HepG2 (cell line): ENCODE measurements around the gene ZCCHC3. TPM values are rescaled to one million over a fixed set of nuclear protein-coding genes. Genes with fewer than 3 reads are reported as not detected.
A peak's percentile ranks its signal among the peaks of the same experiment; 100 is the strongest.

Experiments
- ATF6 ChIP-seq: sonication (generic); formaldehyde crosslinking; conservative IDR thresholded peaks from 2 replicates; pipeline ENCODE4 v1.4.0; 2020; ENCODE audit warnings: missing genetic modification reagents
- CCDC6 ChIP-seq: sonication (generic); formaldehyde crosslinking; IDR thresholded peaks from 2 replicates; pipeline ENCODE4 v1.8.1; 2022; ENCODE audit warnings: mild to moderate bottlenecking, missing genetic modification reagents, moderate library complexity
- DMAP1 ChIP-seq: IDR thresholded peaks from 2 replicates; pipeline ENCODE4 v1.6.1; 2016
- FOSL1 ChIP-seq: sonication (generic); formaldehyde crosslinking; IDR thresholded peaks from 2 replicates; pipeline ENCODE4 v1.9.0; 2021; ENCODE audit warnings: missing genetic modification reagents, borderline replicate concordance
- HNF4A ChIP-seq: sonication (generic); formaldehyde crosslinking; IDR thresholded peaks from 2 replicates; pipeline ENCODE4 v1.4.0; 2020; ENCODE audit warnings: missing genetic modification reagents
- ISX ChIP-seq: sonication (generic); formaldehyde crosslinking; conservative IDR thresholded peaks from 2 replicates; pipeline ENCODE4 v1.5.0; 2020; ENCODE audit warnings: missing genetic modification reagents
- JUND ChIP-seq: sonication (generic); formaldehyde crosslinking; IDR thresholded peaks from 2 replicates; pipeline ENCODE4 v1.8.0; 2022; ENCODE audit warnings: mild to moderate bottlenecking, missing genetic modification reagents
- KDM2A ChIP-seq: sonication (generic); formaldehyde crosslinking; IDR thresholded peaks from 2 replicates; pipeline ENCODE4 v1.4.0; 2020; ENCODE audit warnings: low read depth, missing genetic modification reagents, borderline replicate concordance
- LRRFIP1 ChIP-seq: sonication (generic); formaldehyde crosslinking; conservative IDR thresholded peaks from 2 replicates; pipeline ENCODE4 v1.4.0; 2020; ENCODE audit warnings: missing genetic modification reagents
- MAZ ChIP-seq, 2 experiments: sonication (generic) in 1 of 2; formaldehyde crosslinking in 1 of 2; IDR thresholded peaks; 2 replicates each; pipeline versions ENCODE4 v1.5.0 to v1.6.1; 2012 to 2020; ENCODE audit warnings: low read depth in 2 of 2, mild to moderate bottlenecking in 2 of 2, borderline replicate concordance in 1 of 2, improper control_type of control experiment in 1 of 2, low read length in 1 of 2, missing genetic modification reagents in 1 of 2, moderate library complexity in 1 of 2
- PAWR ChIP-seq: sonication (generic); formaldehyde crosslinking; IDR thresholded peaks from 2 replicates; pipeline ENCODE4 v1.4.0; 2020; ENCODE audit warnings: missing genetic modification reagents, mild to moderate bottlenecking, borderline replicate concordance
- SIX4 ChIP-seq: sonication (generic); formaldehyde crosslinking; IDR thresholded peaks from 2 replicates; pipeline ENCODE4 v1.4.0; 2020; ENCODE audit warnings: missing genetic modification reagents
- SMC3 ChIP-seq: IDR thresholded peaks from 2 replicates; pipeline ENCODE4 v1.6.1; 2011; ENCODE audit warnings: low read length, improper control_type of control experiment
- TAF1 ChIP-seq: sonication (generic); formaldehyde crosslinking; IDR thresholded peaks from 2 replicates; pipeline ENCODE4 v1.4.0; 2020; ENCODE audit warnings: missing genetic modification reagents
- ZFP82 ChIP-seq: sonication (generic); formaldehyde crosslinking; IDR thresholded peaks from 2 replicates; pipeline ENCODE4 v1.5.1; 2020; ENCODE audit warnings: mild to moderate bottlenecking, missing genetic modification reagents, borderline replicate concordance
- ZMAT3 ChIP-seq: sonication (generic); formaldehyde crosslinking; conservative IDR thresholded peaks from 2 replicates; pipeline ENCODE4 v1.7.0; 2021; ENCODE audit warnings: missing genetic modification reagents
- ZMAT5 ChIP-seq: sonication (generic); formaldehyde crosslinking; IDR thresholded peaks from 2 replicates; pipeline ENCODE4 v1.5.0; 2020; ENCODE audit warnings: mild to moderate bottlenecking, low read depth, missing genetic modification reagents, borderline replicate concordance
- ZMYM2 ChIP-seq: sonication (generic); formaldehyde crosslinking; IDR thresholded peaks from 2 replicates; pipeline ENCODE4 v1.8.0; 2022; ENCODE audit warnings: mild to moderate bottlenecking, missing genetic modification reagents
- ZNF30 ChIP-seq: sonication (generic); formaldehyde crosslinking; IDR thresholded peaks from 2 replicates; pipeline ENCODE4 v1.5.0; 2020; ENCODE audit warnings: mild to moderate bottlenecking, missing genetic modification reagents
- ZNF513 ChIP-seq: sonication (generic); formaldehyde crosslinking; conservative IDR thresholded peaks from 2 replicates; pipeline ENCODE4 v1.5.0; 2020; ENCODE audit warnings: missing genetic modification reagents
- ZNF569 ChIP-seq: sonication (generic); formaldehyde crosslinking; IDR thresholded peaks from 2 replicates; pipeline ENCODE4 v1.5.0; 2020; ENCODE audit warnings: mild to moderate bottlenecking, missing genetic modification reagents, moderate library complexity, borderline replicate concordance
- ZNF775 ChIP-seq: sonication (generic); formaldehyde crosslinking; IDR thresholded peaks from 2 replicates; pipeline ENCODE4 v1.4.0; 2020; ENCODE audit warnings: missing genetic modification reagents, mild to moderate bottlenecking, moderate library complexity, borderline replicate concordance
- polyA plus RNA-seq, 8 experiments: library from polyadenylated mRNA; depleted of rRNA in 3 of 8; stranded (reverse) in 7 of 8; unstranded in 1 of 8; fragments of >200 nt; fragmentation: Illumina TruSeq in 4 of 8; extraction: Trizol in 4 of 8; gene quantifications; 2 replicates each; pipeline versions ENCODE4 v1.2.1 to v1.2.3, GENCODE V29; 2011 to 2016; ENCODE audit warnings: low read depth in 4 of 8, missing spikeins in 1 of 8, mixed read lengths in 1 of 8; ENCODE audit not compliant: insufficient read depth in 1 of 8
- total RNA-seq, 5 experiments: library from RNA; depleted of rRNA; stranded (reverse); fragments of >200 nt; fragmentation: Illumina TruSeq; extraction: Trizol; gene quantifications; 2 replicates each; pipeline ENCODE4 v1.2.3, GENCODE V29; 2016; ENCODE audit warnings: low read depth in 1 of 5

The ZCCHC3 gene
- total and polyA plus RNA-seq, 2 of the 13 experiments (the other 11 are each of a cell fraction or from before 2014, with no cell fraction given) = 46.6 to 63.0 TPM

- TF ChIP-seq LRRFIP1 (CRISPR knock-in tag) = peak; percentile 49; the same call in 1 of the 2 replicates
- peak; percentile 57; the same call in 1 of the 2 replicates for TF ChIP-seq SMC3
- peak; percentile 87 for TF ChIP-seq ZNF30 (CRISPR knock-in tag)
- no peak for TF ChIP-seq ZMAT5 (CRISPR knock-in tag)
- TF ChIP-seq ZNF569 (CRISPR knock-in tag) = 0 out of 2 replicates have a peak, but pooled peaks have one; percentile 37
- no peak for TF ChIP-seq ZNF513 (CRISPR knock-in tag)
- TF ChIP-seq SIX4 (CRISPR knock-in tag) = peak; percentile 71; the same call in 1 of the 2 replicates
- peak; percentile 70; the same call in 1 of the 2 replicates for TF ChIP-seq ZMYM2 (CRISPR knock-in tag)
- TF ChIP-seq HNF4A (CRISPR knock-in tag) = peak; percentile 65
- TF ChIP-seq ZFP82 = peak; percentile 62; the same call in 1 of the 2 replicates
- TF ChIP-seq ZMAT3 (CRISPR knock-in tag) = peak; percentile 86
- TF ChIP-seq CCDC6 = no peak
- peak; percentile 98 for TF ChIP-seq KDM2A (CRISPR knock-in tag)
- no peak for TF ChIP-seq FOSL1 (CRISPR knock-in tag)
- TF ChIP-seq MAZ (IDR thresholded peaks at IDR 0.05; ENCODE audit: borderline replicate concordance, low read depth, low read length) = peak; percentile 79; the same call in 1 of the 2 replicates
- TF ChIP-seq MAZ (CRISPR knock-in tag; IDR thresholded peaks at IDR 0.05; ENCODE audit: low read depth) = peak; percentile 98
- peak; percentile 80 for TF ChIP-seq JUND
- peak; percentile 62 for TF ChIP-seq ISX
- peak; percentile 95 for TF ChIP-seq DMAP1 (CRISPR knock-in tag)
- peak; percentile 73 for TF ChIP-seq TAF1 (CRISPR knock-in tag)
- TF ChIP-seq ZNF775 = peak; percentile 91
- no peak for TF ChIP-seq ATF6 (CRISPR knock-in tag)
- peak; percentile 53; the same call in 1 of the 2 replicates for TF ChIP-seq PAWR (CRISPR knock-in tag)
These were observed 30.5 kb upstream of the ZCCHC3 start (continued) for GRCh38 chr20:266596-267562.
